ENCODE data around the gene UBASH3B.

UBASH3B gene

GRCh38 chr11:122647736-122648275 lies 7.7 kb upstream of the UBASH3B start:
- no peak for DNase-seq (ENCODE audit: low spot score)

GRCh38 chr11:122649116-122649515 lies 6.4 kb upstream of the UBASH3B start:
- DNase-seq (ENCODE audit: low spot score) = no peak

- no peak for DNase-seq (ENCODE audit: low spot score)
These were observed 4.9 kb upstream of the UBASH3B start for GRCh38 chr11:122650619-122651018.

- DNase-seq (ENCODE audit: low spot score) = no peak
These were observed 3.0 kb upstream of the UBASH3B start for GRCh38 chr11:122652495-122652894.

- DNase-seq (ENCODE audit: low spot score) = no peak
These were observed 1.5 kb upstream of the UBASH3B start for GRCh38 chr11:122653916-122654585.

- DNase-seq (ENCODE audit: low spot score) = peak; percentile 76
These were observed 630 bp downstream of the UBASH3B start for GRCh38 chr11:122656073-122656630.

GRCh38 chr11:122656631-122657101 lies 1.1 kb downstream of the UBASH3B start:
- DNase-seq (ENCODE audit: low spot score) = peak; percentile 37

GRCh38 chr11:122659676-122660554 lies 4.4 kb downstream of the UBASH3B start:
- no peak for DNase-seq (ENCODE audit: low spot score)

GRCh38 chr11:122661182-122661945 lies 5.8 kb downstream of the UBASH3B start:
- DNase-seq (ENCODE audit: low spot score) = peak; percentile 59

GRCh38 chr11:122663056-122663740 lies 7.7 kb downstream of the UBASH3B start:
- no peak for DNase-seq (ENCODE audit: low spot score)

- no peak for DNase-seq (ENCODE audit: low spot score)
These were observed 8.2 kb downstream of the UBASH3B start for GRCh38 chr11:122663764-122664163.

- no peak for DNase-seq (ENCODE audit: low spot score)
These were observed 8.7 kb downstream of the UBASH3B start for GRCh38 chr11:122664188-122664587.

- DNase-seq (ENCODE audit: low spot score) = no peak
These were observed 10.3 kb downstream of the UBASH3B start for GRCh38 chr11:122665861-122666260.

- DNase-seq (ENCODE audit: low spot score) = no peak
These were observed 11.2 kb downstream of the UBASH3B start for GRCh38 chr11:122666743-122667142.

GRCh38 chr11:122668562-122669090 lies 13.1 kb downstream of the UBASH3B start:
- DNase-seq (ENCODE audit: low spot score) = peak; percentile 73

- DNase-seq (ENCODE audit: low spot score) = no peak
These were observed 14.6 kb downstream of the UBASH3B start for GRCh38 chr11:122670131-122670530.

- DNase-seq (ENCODE audit: low spot score) = peak; percentile 82
These were observed 15.9 kb downstream of the UBASH3B start for GRCh38 chr11:122671400-122671891.

- no peak for DNase-seq (ENCODE audit: low spot score)
These were observed 17.4 kb downstream of the UBASH3B start for GRCh38 chr11:122672892-122673291.

- DNase-seq (ENCODE audit: low spot score) = no peak
These were observed 18.2 kb downstream of the UBASH3B start for GRCh38 chr11:122673701-122674100.

GRCh38 chr11:122676638-122677037 lies 21.1 kb downstream of the UBASH3B start:
- no peak for DNase-seq (ENCODE audit: low spot score)

- DNase-seq (ENCODE audit: low spot score) = no peak
These were observed 21.7 kb downstream of the UBASH3B start for GRCh38 chr11:122677256-122677655.
